NCI-H510A treated with DMSO at 0.1 percent for 48 hours (cell line): ENCODE results near the gene PCDH17.

ENCODE experiments used
- DNase-seq: peaks from one replicate; lab custom pipeline; 2025; lab: John Stamatoyannopoulos, UW

The PCDH17 gene, protein sequence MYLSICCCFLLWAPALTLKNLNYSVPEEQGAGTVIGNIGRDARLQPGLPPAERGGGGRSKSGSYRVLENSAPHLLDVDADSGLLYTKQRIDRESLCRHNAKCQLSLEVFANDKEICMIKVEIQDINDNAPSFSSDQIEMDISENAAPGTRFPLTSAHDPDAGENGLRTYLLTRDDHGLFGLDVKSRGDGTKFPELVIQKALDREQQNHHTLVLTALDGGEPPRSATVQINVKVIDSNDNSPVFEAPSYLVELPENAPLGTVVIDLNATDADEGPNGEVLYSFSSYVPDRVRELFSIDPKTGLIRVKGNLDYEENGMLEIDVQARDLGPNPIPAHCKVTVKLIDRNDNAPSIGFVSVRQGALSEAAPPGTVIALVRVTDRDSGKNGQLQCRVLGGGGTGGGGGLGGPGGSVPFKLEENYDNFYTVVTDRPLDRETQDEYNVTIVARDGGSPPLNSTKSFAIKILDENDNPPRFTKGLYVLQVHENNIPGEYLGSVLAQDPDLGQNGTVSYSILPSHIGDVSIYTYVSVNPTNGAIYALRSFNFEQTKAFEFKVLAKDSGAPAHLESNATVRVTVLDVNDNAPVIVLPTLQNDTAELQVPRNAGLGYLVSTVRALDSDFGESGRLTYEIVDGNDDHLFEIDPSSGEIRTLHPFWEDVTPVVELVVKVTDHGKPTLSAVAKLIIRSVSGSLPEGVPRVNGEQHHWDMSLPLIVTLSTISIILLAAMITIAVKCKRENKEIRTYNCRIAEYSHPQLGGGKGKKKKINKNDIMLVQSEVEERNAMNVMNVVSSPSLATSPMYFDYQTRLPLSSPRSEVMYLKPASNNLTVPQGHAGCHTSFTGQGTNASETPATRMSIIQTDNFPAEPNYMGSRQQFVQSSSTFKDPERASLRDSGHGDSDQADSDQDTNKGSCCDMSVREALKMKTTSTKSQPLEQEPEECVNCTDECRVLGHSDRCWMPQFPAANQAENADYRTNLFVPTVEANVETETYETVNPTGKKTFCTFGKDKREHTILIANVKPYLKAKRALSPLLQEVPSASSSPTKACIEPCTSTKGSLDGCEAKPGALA (N-terminal part only)

DNA sequence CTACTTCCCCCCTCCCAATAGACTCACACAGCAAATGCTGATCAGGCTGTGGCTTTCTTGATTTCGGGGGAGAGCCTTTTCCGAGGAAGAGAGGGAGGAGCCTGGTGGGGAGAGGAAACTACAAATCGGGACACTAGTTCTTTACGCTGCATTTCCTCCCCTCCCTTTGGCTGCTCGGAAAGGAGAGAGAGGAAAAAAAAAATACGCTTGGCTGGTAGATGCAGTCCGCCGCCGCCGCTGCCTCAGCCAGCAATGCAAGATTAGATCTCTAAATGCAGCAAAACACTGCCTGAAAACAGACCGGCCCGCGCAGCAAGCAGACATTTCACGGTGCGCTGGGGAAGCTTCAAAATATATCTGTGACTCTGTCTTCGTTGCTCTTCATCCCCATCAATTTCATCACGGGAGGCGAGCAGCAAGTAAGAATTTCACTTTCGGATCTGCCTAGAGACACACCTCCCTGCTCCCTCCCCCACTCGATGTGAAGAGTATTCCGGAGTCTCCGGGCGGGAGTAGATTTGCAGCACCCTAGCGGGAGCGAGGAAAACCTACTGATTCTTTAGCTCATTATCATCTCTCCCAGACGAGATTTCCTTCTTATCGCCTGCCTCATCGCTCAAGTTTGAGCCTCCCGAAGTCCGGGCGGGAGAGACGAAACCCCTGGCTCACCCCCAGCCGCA, at the start of gene PCDH17:
PCDH17 (plus strand) TSS at position 149 of the 680 bp plus-strand sequence. CDS start 803 bp downstream, outside the sequence.
- DNase-seq: peak; percentile 55

DNA sequence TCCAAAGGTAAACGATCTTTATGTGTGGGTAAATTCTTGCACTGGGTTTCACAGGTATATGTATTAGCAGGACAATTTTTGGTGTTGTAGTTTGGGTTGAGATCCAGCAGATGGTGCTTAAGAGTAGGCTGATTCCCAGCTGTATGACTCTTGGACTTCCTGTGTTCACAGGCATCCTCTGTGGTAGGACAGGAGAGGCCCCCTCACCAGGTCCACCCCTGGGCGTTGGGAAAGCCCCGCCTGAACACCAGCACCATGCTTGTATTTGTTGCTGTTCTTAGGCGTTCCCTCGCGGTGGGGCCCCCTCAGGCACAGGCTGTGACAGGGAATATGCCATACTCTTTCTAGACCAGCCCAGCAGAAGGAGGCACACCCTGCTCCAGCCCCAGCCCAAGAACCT, 49.5 kb upstream of the PCDH17 start:
- no peak for DNase-seq

DNA sequence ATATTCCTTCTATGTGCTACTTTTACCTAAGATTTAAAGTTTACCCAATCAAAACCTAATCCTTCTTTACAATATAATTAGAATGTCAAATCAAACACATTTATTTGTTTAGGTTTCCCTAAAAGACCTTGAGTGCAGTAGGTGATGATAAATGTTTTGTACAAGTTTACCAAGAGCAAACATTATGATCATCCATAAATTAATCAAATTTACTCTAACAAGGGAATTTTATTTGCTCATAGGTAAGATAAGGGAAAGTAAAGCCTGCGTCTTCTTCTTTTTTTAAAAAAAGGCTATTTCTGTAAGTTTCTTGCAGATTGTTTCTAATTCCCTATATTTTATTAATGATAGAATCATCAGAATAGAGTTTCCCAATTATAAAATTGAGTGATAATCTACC, 48.0 kb upstream of the PCDH17 start:
- DNase-seq: no peak

DNA sequence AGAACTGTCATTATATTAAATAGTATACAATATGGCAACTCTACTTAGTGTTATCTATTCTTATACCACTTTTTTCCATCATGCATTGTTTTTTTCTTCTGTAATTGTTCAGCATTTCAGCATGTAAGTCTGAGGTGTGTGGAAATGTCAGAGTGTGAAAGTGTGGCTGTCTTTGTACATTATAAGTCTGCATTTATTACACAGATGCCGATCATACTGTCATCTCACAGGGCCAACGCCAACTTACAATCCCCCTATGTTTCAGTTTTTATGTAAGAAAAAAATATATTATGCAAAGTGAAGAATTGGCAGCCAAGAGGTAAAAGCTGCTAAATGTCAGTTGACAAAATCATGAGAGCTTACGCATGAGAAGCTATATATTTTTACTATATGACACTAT, 42.9 kb upstream of the PCDH17 start:
- DNase-seq: no peak

- DNase-seq: no peak
Measured at GRCh38 chr13:57595775-57596174, 35.8 kb upstream of the PCDH17 start.

GRCh38 chr13:57601536-57601935, 30.0 kb upstream of the PCDH17 start:
- no peak for DNase-seq

GRCh38 chr13:57604442-57604841, 27.1 kb upstream of the PCDH17 start:
- no peak for DNase-seq

- DNase-seq: no peak
Measured at GRCh38 chr13:57611969-57612368, 19.6 kb upstream of the PCDH17 start.

- no peak for DNase-seq
Measured at GRCh38 chr13:57612568-57612967, 19.0 kb upstream of the PCDH17 start.

DNA sequence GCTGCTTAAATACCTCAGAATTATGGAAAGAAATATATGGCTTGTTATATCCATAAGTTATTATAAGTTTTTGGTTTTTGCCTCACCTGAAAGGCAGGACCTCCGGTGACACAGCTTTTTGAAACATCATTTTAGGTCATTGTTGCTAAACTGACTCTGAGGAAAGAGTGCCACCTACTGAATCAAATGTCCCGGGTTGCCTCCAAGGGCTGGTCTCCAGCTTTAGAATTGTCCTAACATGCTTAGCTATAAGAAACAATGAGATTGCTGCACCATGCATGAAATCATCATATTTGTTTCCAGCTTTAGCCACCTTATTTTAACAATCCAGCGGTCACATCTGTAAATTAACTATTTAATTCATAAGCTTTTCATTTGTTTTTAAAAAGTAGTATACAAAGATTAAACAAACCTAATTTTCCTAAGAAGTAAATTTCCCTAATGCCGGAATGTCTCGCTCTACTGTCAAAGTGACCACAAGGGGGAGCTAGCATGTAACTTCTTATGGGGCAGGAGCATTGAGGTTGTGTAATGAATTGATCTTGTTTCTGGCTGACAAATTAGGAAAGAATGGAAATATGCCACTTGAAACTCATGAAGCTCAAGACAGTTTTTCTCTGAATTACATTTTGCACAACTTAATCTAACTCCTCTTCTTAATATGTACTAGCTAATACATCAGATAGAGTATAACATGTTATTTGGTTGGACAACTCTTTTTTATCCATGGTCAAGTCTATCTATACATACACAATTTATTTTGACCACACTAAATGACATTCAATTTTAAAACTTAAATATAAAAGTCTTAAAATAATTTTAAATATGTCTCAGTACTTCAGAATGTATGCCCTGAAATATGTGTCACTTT, 6.7 kb upstream of the PCDH17 start:
- DNase-seq: peak; percentile 47

DNA sequence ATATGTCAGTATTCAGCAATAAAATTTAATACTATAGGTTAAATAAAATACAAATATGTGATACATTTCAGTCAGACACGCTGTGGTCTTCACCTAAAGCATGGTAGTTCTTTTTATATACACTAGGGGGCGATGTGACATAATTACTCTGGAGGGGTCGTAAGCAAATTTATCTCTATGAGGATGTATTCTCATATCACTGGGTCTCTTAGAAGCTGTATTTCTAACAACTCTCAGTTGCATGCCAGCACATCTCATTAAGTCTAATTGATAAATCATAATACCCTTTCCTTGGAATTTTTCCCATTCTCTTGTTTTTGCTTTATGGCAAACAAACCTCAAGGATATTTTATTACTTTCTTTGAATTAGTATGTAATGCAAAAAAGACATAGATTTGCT, 3.9 kb upstream of the PCDH17 start:
- DNase-seq: peak; percentile 58

DNA sequence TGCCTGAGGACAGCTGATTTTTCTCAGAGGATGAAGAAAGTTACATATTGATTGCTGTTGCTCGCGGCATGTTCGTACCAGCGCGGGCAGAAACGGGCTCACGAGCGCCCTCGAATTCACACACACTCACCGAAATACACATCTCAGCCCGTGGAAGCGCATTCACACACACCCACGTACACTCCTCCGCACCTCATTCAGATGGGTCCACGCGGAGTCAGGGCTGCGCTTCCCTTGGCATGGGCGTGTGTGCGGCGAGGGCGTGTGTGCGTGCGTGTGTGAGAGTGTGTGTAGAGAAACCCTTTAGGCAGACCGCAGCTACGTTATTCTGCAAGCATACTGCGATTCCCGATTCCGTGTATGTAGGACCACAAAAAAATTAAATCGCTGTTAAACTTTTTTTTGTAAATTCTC, 2.1 kb upstream of the PCDH17 start:
- DNase-seq: peak; percentile 32

DNA sequence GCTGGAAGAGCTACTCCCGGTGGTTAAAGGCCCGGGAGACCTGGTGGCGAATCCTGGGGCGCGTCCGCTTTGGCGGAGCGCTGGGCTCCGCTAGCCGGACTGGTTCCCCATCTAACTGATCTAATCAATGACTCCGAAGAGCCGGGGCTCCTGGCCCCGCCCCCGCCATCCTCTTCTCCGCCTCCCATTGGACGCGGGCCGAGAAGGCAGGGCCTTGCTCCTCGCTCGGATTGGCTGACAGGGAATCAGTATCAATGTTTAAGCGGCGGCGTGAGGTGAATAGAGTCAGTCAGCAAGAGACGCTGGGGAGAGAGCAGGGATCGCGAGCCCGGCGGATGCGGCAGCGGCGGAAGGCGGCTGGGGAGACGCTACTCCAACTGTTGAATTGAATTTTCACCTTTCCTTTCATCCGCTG, 1.7 kb upstream of the PCDH17 start:
- DNase-seq: peak; percentile 75

DNA sequence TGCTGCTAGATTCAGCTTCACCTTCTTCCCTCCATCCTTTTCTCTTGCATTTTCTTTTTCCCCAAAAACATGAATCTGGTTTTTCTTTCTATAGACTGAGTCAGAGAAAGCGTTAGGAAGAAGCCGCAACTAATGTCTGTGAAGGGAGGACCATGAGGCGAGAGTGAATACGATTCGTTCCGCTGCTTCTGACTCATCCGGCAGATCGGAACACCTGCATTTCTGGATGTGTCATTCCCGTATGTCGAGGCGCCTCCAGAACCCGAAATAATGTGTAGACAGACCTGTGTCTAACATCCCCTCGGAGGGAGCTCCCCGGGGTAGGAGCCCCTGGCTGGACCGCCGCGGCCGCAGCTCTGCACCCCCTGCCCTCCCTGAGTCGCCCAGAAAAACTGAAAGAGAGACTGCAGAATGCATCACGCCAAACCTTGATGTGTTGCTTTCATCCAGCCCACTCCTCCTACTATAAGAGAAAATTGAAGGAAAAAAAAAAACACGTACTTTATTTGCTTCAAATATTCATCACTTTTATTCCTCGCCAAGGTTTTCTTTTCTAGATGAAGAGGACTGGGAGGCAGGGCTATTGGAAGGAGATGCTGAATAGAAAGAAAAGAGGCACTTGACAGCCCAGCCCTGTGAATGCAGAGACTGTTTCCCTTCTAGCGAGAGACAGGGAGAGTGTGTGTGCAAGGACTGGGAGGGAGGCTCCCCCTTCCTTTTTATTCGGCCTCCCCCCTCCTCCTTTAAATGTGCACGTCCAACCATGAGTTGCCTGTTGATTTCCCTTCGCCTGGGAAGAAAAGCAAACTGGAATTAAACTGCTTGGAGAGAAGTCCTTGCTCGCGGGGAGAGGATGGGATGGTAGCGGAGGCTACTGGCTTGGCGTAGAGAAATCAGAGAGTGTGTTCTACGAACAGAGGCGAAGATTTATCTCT, 616 bp upstream of the PCDH17 start:
- DNase-seq: no peak

DNA sequence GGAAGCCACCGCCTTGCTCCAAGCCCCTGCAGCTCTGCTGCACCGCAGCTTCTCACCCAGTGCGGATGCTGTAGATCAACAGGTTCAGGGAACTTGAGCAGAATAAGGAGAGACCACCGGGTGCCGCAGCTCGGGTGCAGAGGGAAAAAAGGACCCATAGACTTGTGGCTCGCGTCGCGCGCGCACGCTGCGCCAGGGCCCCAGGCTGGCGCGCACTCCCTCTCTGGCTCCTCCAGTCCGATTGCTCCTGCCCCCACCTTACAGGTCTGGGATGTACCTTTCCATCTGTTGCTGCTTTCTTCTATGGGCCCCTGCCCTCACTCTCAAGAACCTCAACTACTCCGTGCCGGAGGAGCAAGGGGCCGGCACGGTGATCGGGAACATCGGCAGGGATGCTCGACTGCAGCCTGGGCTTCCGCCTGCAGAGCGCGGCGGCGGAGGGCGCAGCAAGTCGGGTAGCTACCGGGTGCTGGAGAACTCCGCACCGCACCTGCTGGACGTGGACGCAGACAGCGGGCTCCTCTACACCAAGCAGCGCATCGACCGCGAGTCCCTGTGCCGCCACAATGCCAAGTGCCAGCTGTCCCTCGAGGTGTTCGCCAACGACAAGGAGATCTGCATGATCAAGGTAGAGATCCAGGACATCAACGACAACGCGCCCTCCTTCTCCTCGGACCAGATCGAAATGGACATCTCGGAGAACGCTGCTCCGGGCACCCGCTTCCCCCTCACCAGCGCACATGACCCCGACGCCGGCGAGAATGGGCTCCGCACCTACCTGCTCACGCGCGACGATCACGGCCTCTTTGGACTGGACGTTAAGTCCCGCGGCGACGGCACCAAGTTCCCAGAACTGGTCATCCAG, 964 bp downstream of the PCDH17 start:
- DNase-seq: peak; percentile 55

DNA sequence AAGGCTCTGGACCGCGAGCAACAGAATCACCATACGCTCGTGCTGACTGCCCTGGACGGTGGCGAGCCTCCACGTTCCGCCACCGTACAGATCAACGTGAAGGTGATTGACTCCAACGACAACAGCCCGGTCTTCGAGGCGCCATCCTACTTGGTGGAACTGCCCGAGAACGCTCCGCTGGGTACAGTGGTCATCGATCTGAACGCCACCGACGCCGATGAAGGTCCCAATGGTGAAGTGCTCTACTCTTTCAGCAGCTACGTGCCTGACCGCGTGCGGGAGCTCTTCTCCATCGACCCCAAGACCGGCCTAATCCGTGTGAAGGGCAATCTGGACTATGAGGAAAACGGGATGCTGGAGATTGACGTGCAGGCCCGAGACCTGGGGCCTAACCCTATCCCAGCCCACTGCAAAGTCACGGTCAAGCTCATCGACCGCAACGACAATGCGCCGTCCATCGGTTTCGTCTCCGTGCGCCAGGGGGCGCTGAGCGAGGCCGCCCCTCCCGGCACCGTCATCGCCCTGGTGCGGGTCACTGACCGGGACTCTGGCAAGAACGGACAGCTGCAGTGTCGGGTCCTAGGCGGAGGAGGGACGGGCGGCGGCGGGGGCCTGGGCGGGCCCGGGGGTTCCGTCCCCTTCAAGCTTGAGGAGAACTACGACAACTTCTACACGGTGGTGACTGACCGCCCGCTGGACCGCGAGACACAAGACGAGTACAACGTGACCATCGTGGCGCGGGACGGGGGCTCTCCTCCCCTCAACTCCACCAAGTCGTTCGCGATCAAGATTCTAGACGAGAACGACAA, 1.8 kb downstream of the PCDH17 start:
- DNase-seq: peak; percentile 56

GRCh38 chr13:57633950-57634838, 2.6 kb downstream of the PCDH17 start:
- DNase-seq: no peak
